WTC11 (cell line): Measurements from ENCODE around the gene KDSR. TPM values are rescaled to one million over a fixed set of nuclear protein-coding genes. Genes with fewer than 3 reads are reported as not detected.

ENCODE experiments used
- ATAC-seq: fragments of 200-7000 bp; cut with Tn5 transposase; 2 replicates; pipeline ENCODE4 v1.10.0; 2021; ENCODE audit warnings: mild to moderate bottlenecking, moderate library complexity
- CTCF ChIA-PET: fragments of 300-600 bp; sonication (Branson Sonifier 250); formaldehyde crosslinking; loops from one replicate; lab custom pipeline; 2021; ENCODE audit warnings: antibody characterized with exemption; lab: Charles Lee
- POLR2A ChIA-PET: fragments of 350-600 bp; sonication (Branson Sonifier 250); formaldehyde crosslinking; loops from one replicate; lab custom pipeline; 2021; ENCODE audit warnings: antibody characterized with exemption; lab: Charles Lee
- DNase-seq: peaks from one replicate; pipeline ENCODE4 v3.0.0; 2021; ENCODE audit warnings: low spot score
- H3K27ac Mint-ChIP-seq: 2 replicates; pipeline ENCODE4 v1.8.0; 2021; ENCODE audit warnings: mixed read lengths
- H3K27me3 Mint-ChIP-seq: 2 replicates; pipeline ENCODE4 v1.8.0; 2021; ENCODE audit warnings: low read depth, mild to moderate bottlenecking, moderate library complexity, mixed read lengths
- H3K36me3 Mint-ChIP-seq: 2 replicates; pipeline ENCODE4 v1.8.0; 2021; ENCODE audit warnings: mixed read lengths
- H3K4me1 Mint-ChIP-seq: 2 replicates; pipeline ENCODE4 v1.8.0; 2022; ENCODE audit warnings: mixed read lengths
- H3K4me3 Mint-ChIP-seq: 2 replicates; pipeline ENCODE4 v1.8.0; 2021; ENCODE audit warnings: mild to moderate bottlenecking, moderate library complexity, mixed read lengths
- H3K9me3 Mint-ChIP-seq: 2 replicates; pipeline ENCODE4 v1.8.0; 2021; ENCODE audit warnings: mixed read lengths
- CTCF ChIP-seq: fragments of 200-600 bp; IDR thresholded peaks from 2 replicates; pipeline ENCODE4 v1.8.0; 2022; ENCODE audit warnings: antibody characterized with exemption
- FOXP4 ChIP-seq: sonication (generic); formaldehyde crosslinking; IDR thresholded peaks from 2 replicates; pipeline ENCODE4 v1.8.0; 2022; ENCODE audit warnings: mild to moderate bottlenecking, missing genetic modification reagents
- GRHL2 ChIP-seq: fragments of 250-450 bp; sonication (Bioruptor Pico); IDR thresholded peaks from 2 replicates; pipeline ENCODE4 v1.8.0; 2022; ENCODE audit warnings: mild to moderate bottlenecking, moderate library complexity; ENCODE audit not compliant: insufficient replicate concordance, severe bottlenecking
- NR2C2 ChIP-seq: sonication (generic); formaldehyde crosslinking; IDR thresholded peaks from 2 replicates; pipeline ENCODE4 v1.8.0; 2022; ENCODE audit warnings: mild to moderate bottlenecking, missing genetic modification reagents
- RELA ChIP-seq: sonication (generic); formaldehyde crosslinking; IDR thresholded peaks from 2 replicates; pipeline ENCODE4 v1.8.1; 2022; ENCODE audit warnings: missing genetic modification reagents, mild to moderate bottlenecking, borderline replicate concordance
- TCF7 ChIP-seq: sonication (generic); formaldehyde crosslinking; IDR thresholded peaks from 2 replicates; pipeline ENCODE4 v1.8.0; 2022; ENCODE audit warnings: mild to moderate bottlenecking, low read depth, missing genetic modification reagents, moderate library complexity
- TEAD1 ChIP-seq: sonication (generic); formaldehyde crosslinking; IDR thresholded peaks from 2 replicates; pipeline ENCODE4 v1.8.0; 2022; ENCODE audit warnings: mild to moderate bottlenecking, missing genetic modification reagents
- TP53 ChIP-seq: sonication (generic); formaldehyde crosslinking; IDR thresholded peaks from 2 replicates; pipeline ENCODE4 v1.8.1; 2023; ENCODE audit warnings: mild to moderate bottlenecking, missing genetic modification reagents
- ZNF121 ChIP-seq: sonication (generic); formaldehyde crosslinking; IDR thresholded peaks from 2 replicates; pipeline ENCODE4 v1.8.0; 2023; ENCODE audit warnings: missing genetic modification reagents
- ZNF263 ChIP-seq: sonication (generic); formaldehyde crosslinking; IDR thresholded peaks from 2 replicates; pipeline ENCODE4 v1.8.1; 2022; ENCODE audit warnings: low read depth, mild to moderate bottlenecking, moderate library complexity, missing genetic modification reagents
- total RNA-seq: library from RNA; stranded (reverse); gene quantifications from 3 replicates; pipeline ENCODE4 v1.2.3, GENCODE V29; 2021
- TF ChIP-seq, protein P1 (sequence below): fragments of 250-450 bp; sonication (Bioruptor Pico); IDR thresholded peaks from 2 replicates; pipeline ENCODE4 v1.9.0; 2021; ENCODE audit warnings: mild to moderate bottlenecking, borderline replicate concordance
- TF ChIP-seq, protein P2 (sequence below): sonication (generic); formaldehyde crosslinking; IDR thresholded peaks from 2 replicates; pipeline ENCODE4 v1.8.1; 2022; ENCODE audit warnings: low read depth, missing genetic modification reagents, borderline replicate concordance
- TF ChIP-seq, protein P3 (sequence below): sonication (generic); formaldehyde crosslinking; IDR thresholded peaks from 2 replicates; pipeline ENCODE4 v1.8.1; 2022; ENCODE audit warnings: missing genetic modification reagents, borderline replicate concordance
- TF ChIP-seq, protein P4 (sequence below): sonication (generic); formaldehyde crosslinking; IDR thresholded peaks from 2 replicates; pipeline ENCODE4 v1.8.1; 2023; ENCODE audit warnings: mild to moderate bottlenecking, moderate library complexity, missing genetic modification reagents
- TF ChIP-seq, protein P5 (sequence below): sonication (generic); formaldehyde crosslinking; IDR thresholded peaks from 2 replicates; pipeline ENCODE4 v1.8.1; 2023; ENCODE audit warnings: mild to moderate bottlenecking, missing genetic modification reagents
- TF ChIP-seq, protein P6 (sequence below): fragments of 250-450 bp; sonication (Bioruptor Pico); IDR thresholded peaks from 2 replicates; pipeline ENCODE4 v1.9.0; 2021; ENCODE audit warnings: mild to moderate bottlenecking
- TF ChIP-seq, protein P7 (sequence below): sonication (generic); formaldehyde crosslinking; IDR thresholded peaks from 2 replicates; pipeline ENCODE4 v1.8.0; 2023; ENCODE audit warnings: missing genetic modification reagents

The KDSR gene
- total RNA-seq, 1 experiment from 2014 or later: 51.8 TPM

- H3K36me3 Mint-ChIP-seq: peaks cover 50% of the 10 kb centered on the region
- H3K27me3 Mint-ChIP-seq: no peaks in the 10 kb centered on the region
- H3K27ac Mint-ChIP-seq: no peak overlapping the region
- ChIA-PET POLR2A (no interaction called here), CTCF (no interaction called here)
- ATAC-seq (no peak), DNase-seq (no peak)
- H3K4me1 Mint-ChIP-seq: no peaks in the 10 kb centered on the region
- no peak overlapping the region for H3K4me3 Mint-ChIP-seq
- H3K9me3 Mint-ChIP-seq: no peaks in the 10 kb centered on the region
- TF ChIP-seq RELA (CRISPR knock-in tag): no peak
- TF ChIP-seq, protein P1, sequence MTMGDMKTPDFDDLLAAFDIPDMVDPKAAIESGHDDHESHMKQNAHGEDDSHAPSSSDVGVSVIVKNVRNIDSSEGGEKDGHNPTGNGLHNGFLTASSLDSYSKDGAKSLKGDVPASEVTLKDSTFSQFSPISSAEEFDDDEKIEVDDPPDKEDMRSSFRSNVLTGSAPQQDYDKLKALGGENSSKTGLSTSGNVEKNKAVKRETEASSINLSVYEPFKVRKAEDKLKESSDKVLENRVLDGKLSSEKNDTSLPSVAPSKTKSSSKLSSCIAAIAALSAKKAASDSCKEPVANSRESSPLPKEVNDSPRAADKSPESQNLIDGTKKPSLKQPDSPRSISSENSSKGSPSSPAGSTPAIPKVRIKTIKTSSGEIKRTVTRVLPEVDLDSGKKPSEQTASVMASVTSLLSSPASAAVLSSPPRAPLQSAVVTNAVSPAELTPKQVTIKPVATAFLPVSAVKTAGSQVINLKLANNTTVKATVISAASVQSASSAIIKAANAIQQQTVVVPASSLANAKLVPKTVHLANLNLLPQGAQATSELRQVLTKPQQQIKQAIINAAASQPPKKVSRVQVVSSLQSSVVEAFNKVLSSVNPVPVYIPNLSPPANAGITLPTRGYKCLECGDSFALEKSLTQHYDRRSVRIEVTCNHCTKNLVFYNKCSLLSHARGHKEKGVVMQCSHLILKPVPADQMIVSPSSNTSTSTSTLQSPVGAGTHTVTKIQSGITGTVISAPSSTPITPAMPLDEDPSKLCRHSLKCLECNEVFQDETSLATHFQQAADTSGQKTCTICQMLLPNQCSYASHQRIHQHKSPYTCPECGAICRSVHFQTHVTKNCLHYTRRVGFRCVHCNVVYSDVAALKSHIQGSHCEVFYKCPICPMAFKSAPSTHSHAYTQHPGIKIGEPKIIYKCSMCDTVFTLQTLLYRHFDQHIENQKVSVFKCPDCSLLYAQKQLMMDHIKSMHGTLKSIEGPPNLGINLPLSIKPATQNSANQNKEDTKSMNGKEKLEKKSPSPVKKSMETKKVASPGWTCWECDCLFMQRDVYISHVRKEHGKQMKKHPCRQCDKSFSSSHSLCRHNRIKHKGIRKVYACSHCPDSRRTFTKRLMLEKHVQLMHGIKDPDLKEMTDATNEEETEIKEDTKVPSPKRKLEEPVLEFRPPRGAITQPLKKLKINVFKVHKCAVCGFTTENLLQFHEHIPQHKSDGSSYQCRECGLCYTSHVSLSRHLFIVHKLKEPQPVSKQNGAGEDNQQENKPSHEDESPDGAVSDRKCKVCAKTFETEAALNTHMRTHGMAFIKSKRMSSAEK (CRISPR knock-in tag): no peak
- TF ChIP-seq NR2C2: no peak
- TF ChIP-seq, protein P2, sequence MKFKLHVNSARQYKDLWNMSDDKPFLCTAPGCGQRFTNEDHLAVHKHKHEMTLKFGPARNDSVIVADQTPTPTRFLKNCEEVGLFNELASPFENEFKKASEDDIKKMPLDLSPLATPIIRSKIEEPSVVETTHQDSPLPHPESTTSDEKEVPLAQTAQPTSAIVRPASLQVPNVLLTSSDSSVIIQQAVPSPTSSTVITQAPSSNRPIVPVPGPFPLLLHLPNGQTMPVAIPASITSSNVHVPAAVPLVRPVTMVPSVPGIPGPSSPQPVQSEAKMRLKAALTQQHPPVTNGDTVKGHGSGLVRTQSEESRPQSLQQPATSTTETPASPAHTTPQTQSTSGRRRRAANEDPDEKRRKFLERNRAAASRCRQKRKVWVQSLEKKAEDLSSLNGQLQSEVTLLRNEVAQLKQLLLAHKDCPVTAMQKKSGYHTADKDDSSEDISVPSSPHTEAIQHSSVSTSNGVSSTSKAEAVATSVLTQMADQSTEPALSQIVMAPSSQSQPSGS (CRISPR knock-in tag): no peak
- TF ChIP-seq, protein P3, sequence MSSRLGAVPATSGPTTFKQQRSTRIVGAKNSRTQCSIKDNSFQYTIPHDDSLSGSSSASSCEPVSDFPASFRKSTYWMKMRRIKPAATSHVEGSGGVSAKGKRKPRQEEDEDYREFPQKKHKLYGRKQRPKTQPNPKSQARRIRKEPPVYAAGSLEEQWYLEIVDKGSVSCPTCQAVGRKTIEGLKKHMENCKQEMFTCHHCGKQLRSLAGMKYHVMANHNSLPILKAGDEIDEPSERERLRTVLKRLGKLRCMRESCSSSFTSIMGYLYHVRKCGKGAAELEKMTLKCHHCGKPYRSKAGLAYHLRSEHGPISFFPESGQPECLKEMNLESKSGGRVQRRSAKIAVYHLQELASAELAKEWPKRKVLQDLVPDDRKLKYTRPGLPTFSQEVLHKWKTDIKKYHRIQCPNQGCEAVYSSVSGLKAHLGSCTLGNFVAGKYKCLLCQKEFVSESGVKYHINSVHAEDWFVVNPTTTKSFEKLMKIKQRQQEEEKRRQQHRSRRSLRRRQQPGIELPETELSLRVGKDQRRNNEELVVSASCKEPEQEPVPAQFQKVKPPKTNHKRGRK: no peak
- TF ChIP-seq TEAD1 (CRISPR knock-in tag): no peak
- TF ChIP-seq, protein P4, sequence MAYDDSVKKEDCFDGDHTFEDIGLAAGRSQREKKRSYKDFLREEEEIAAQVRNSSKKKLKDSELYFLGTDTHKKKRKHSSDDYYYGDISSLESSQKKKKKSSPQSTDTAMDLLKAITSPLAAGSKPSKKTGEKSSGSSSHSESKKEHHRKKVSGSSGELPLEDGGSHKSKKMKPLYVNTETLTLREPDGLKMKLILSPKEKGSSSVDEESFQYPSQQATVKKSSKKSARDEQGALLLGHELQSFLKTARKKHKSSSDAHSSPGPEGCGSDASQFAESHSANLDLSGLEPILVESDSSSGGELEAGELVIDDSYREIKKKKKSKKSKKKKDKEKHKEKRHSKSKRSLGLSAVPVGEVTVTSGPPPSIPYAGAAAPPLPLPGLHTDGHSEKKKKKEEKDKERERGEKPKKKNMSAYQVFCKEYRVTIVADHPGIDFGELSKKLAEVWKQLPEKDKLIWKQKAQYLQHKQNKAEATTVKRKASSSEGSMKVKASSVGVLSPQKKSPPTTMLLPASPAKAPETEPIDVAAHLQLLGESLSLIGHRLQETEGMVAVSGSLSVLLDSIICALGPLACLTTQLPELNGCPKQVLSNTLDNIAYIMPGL (CRISPR knock-in tag): no peak
- TF ChIP-seq CTCF: no peak
- TF ChIP-seq, protein P5, sequence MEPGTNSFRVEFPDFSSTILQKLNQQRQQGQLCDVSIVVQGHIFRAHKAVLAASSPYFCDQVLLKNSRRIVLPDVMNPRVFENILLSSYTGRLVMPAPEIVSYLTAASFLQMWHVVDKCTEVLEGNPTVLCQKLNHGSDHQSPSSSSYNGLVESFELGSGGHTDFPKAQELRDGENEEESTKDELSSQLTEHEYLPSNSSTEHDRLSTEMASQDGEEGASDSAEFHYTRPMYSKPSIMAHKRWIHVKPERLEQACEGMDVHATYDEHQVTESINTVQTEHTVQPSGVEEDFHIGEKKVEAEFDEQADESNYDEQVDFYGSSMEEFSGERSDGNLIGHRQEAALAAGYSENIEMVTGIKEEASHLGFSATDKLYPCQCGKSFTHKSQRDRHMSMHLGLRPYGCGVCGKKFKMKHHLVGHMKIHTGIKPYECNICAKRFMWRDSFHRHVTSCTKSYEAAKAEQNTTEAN (CRISPR knock-in tag): no peak
- TF ChIP-seq ZNF121 (CRISPR knock-in tag): no peak
- TF ChIP-seq, protein P6, sequence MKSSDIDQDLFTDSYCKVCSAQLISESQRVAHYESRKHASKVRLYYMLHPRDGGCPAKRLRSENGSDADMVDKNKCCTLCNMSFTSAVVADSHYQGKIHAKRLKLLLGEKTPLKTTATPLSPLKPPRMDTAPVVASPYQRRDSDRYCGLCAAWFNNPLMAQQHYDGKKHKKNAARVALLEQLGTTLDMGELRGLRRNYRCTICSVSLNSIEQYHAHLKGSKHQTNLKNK (CRISPR knock-in tag): no peak
- TF ChIP-seq TCF7 (CRISPR knock-in tag): no peak
- TF ChIP-seq, protein P7, sequence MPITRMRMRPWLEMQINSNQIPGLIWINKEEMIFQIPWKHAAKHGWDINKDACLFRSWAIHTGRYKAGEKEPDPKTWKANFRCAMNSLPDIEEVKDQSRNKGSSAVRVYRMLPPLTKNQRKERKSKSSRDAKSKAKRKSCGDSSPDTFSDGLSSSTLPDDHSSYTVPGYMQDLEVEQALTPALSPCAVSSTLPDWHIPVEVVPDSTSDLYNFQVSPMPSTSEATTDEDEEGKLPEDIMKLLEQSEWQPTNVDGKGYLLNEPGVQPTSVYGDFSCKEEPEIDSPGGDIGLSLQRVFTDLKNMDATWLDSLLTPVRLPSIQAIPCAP (CRISPR knock-in tag): no peak
- no peak for TF ChIP-seq FOXP4 (CRISPR knock-in tag)
- no peak for TF ChIP-seq GRHL2 (CRISPR knock-in tag)
- TF ChIP-seq ZNF263: no peak
- TF ChIP-seq TP53 (CRISPR knock-in tag): no peak
Observed at GRCh38 chr18:63402246-63403162, 35.5 kb upstream of the KDSR start.
